ENCODE measurements around the gene OGDH.

DNA sequence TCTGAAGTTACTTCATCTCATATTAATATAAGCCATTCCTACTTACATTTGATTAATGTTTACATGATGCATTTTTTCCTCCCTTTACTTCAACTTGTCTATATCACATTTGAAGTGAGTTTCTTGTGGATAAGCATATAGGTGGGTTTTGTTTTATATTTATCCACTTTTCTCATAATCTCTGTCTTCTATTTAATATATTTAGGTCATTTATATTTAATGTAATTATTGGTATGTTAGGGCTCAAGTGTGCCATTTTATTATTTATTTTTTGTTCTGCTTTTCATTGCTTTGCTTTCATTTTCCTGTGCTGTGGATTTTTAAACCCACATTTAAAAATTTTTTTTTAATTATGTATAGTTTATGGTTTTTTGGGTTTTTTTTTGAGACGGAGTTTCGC, 54.8 kb downstream of the OGDH start:
- no peak for TF ChIP-seq POLR2A (IDR thresholded peaks at IDR 0.05)
- TF ChIP-seq, protein P1, sequence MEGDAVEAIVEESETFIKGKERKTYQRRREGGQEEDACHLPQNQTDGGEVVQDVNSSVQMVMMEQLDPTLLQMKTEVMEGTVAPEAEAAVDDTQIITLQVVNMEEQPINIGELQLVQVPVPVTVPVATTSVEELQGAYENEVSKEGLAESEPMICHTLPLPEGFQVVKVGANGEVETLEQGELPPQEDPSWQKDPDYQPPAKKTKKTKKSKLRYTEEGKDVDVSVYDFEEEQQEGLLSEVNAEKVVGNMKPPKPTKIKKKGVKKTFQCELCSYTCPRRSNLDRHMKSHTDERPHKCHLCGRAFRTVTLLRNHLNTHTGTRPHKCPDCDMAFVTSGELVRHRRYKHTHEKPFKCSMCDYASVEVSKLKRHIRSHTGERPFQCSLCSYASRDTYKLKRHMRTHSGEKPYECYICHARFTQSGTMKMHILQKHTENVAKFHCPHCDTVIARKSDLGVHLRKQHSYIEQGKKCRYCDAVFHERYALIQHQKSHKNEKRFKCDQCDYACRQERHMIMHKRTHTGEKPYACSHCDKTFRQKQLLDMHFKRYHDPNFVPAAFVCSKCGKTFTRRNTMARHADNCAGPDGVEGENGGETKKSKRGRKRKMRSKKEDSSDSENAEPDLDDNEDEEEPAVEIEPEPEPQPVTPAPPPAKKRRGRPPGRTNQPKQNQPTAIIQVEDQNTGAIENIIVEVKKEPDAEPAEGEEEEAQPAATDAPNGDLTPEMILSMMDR (IDR thresholded peaks at IDR 0.05): no peak

Measured in testis (tissue), 2 donors.